Lower leg skin (tissue), 4 donors: ENCODE measurements around the gene PTRH1. TPM values are rescaled to one million over a fixed set of nuclear protein-coding genes. Genes with fewer than 3 reads are reported as not detected.
"Not testable (repeated sequence)": the region's sequence is repeated elsewhere in the genome, so short reads cannot be mapped to it uniquely, and the experiment has no call there.

ENCODE experiments used
- DNase-seq, 2 donors: peaks; one replicate each; pipeline ENCODE4 v3.0.0-alpha.2; 2019; ENCODE audit warnings: low spot score in 2 of 2
- H3K4me3 ChIP-seq: fragments of 200-600 bp; sonication (generic); 2 replicates; pipeline ENCODE4 v1.5.1; 2017; ENCODE audit warnings: mild to moderate bottlenecking, low read depth; ENCODE audit not compliant: poor library complexity, severe bottlenecking
- CTCF ChIP-seq, 3 donors: fragments of 450-650 bp; IDR thresholded peaks; one replicate each; pipeline ENCODE4 v1.5.1; 2016; ENCODE audit warnings: antibody characterized with exemption in 3 of 3, mild to moderate bottlenecking in 3 of 3, moderate library complexity in 2 of 3
- POLR2A ChIP-seq, 2 donors: fragments of 450-650 bp; IDR thresholded peaks; one replicate each; pipeline ENCODE4 v1.6.1; 2016 to 2017; ENCODE audit warnings: antibody characterized with exemption in 2 of 2, mild to moderate bottlenecking in 1 of 2, moderate library complexity in 1 of 2
- WGBS, 2 donors: methylation state at CpG; one replicate each; pipeline ENCODE4 v1.1.5; 2018; 5-methylcytosine and 5-hydroxymethylcytosine counted together
- intact Hi-C: fragments of 100-400 bp; cut with DNase I; formaldehyde crosslinking; loops from one replicate; pipeline ENCODE4 v1.15.0; 2023; ENCODE audit warnings: low total_unique reads
- total RNA-seq, 4 donors: library from RNA; depleted of rRNA; stranded (reverse); fragments of >200 nt; gene quantifications; one replicate each; pipeline ENCODE4 v1.1.0, GENCODE V29; 2016

PTRH1 gene
- total RNA-seq, 4 donors from 2014 or later, result 28.2 to 71.8 (median 52.3) TPM

DNA sequence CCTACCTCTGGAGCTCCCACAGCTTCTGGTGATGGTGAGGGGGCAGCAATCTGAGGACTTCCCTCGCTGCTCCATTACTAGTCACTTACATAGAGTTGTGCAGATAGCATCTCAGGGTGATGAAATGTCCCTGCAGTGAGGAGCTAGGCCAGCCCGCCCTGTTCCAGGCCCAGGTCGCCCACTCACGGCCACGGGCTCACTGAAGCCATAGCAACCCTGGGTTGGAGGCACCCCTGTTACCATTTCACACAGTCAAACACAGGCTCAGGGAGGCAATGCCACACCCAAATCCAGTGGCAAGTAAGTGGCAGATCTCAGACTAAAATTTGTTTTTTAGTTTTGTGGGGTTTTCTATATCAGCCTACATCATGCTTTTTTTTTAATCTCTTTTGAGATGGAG lies 43.4 kb upstream of the PTRH1 start:
- no peak for TF ChIP-seq POLR2A (IDR thresholded peaks at IDR 0.05)
- no peak for TF ChIP-seq CTCF (IDR thresholded peaks at IDR 0.05)
- intact Hi-C loops, result no loop called here
- no peak for DNase-seq
- 71 to 72% methylated on average over 5 of the region's 5 CpGs for WGBS, 2 donors
- H3K4me3 ChIP-seq, result no peak overlapping the region

GRCh38 chr9:127756776-127757175 lies 41.3 kb upstream of the PTRH1 start:
- intact Hi-C loops, DNase-seq, H3K4me3 ChIP-seq: not testable (repeated sequence)
- 84% methylated on average over 11 of the region's 11 CpGs for WGBS, 2 donors

DNA sequence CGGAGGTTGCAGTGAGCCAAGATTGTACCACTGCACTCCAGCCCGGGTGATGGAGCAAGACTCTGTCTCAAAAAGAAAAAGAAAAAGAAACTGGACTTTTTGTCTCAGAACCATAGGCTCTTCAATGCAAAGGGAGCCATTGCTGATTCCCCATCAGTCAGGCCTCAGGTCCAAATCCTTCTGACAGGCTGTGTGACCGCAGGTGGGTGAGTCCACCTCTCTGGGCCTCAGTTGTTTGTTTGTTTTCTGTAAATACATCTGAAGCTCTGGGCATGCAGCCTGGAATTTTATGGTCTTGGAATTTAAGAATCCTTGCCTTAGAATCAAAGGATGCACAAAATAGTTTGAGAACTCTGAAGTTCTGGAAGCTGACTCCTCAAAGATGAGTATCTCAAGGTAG lies 40.8 kb upstream of the PTRH1 start:
- no peak for DNase-seq
- intact Hi-C loops, result no loop called here
- 93 to 94% methylated on average over 3 of the region's 3 CpGs for WGBS, 2 donors
- H3K4me3 ChIP-seq, result no peak overlapping the region
- TF ChIP-seq CTCF (IDR thresholded peaks at IDR 0.05), result no peak
- no peak for TF ChIP-seq POLR2A (IDR thresholded peaks at IDR 0.05)

GRCh38 chr9:127755061-127756060 lies 39.9 kb upstream of the PTRH1 start:
- no peak overlapping the region for H3K4me3 ChIP-seq
- intact Hi-C loops, result no loop called here
- 50% methylated on average over 30 of the region's 61 CpGs for WGBS, 2 donors
- TF ChIP-seq CTCF (IDR thresholded peaks at IDR 0.05) (no peak), POLR2A (IDR thresholded peaks at IDR 0.05) (no peak)
- no peak for DNase-seq

DNA sequence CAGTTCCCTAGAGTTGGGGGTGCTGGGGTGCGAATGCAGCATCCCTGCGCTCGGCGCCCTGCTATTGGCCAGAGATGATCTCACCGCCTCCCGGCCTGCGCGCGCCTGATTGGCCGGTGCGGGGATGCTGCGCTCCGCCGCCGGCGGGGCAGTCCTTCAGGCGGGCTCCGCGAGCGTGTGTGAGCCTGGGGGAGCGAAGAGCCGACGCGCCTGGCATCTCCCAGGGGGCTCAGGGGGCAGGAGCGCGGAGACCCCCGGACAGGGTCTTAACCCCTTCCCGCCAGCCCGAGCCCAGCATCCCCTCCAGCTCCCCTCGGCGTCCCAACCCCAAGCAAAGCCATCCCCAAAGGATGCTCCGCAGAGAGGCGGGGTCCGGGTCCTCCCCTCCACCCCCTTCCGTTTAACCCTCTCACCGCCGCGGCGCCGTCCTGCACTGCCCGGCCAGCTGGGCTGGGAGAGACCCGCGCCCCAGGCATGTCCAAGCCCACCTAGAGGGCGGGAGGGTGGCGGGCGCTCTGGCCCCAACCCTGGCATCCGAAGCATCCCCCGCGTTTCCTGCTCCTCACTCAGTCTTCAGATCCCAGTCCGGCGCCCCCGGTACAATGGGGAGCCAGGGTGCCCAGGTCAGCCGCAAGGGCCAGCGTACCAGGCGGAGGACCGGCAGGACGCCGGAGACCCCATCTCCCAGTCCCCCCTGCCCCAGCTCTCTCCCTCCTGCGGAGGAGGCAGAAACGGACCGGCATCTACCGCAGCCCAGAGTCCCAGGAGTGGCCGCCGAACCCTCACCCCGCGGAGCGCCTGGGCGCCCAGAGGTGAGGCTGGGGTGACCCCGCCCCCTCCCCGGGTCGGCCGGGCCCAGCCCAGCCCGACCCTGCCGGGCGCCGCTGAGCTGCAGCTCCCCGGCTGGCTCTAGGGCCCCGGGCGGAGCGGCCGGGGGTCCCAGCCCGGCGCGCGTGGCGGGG lies 38.9 kb upstream of the PTRH1 start:
- TF ChIP-seq POLR2A (IDR thresholded peaks at IDR 0.05), result no peak
- no peak for TF ChIP-seq CTCF (IDR thresholded peaks at IDR 0.05)
- WGBS, 2 donors, result 25 to 31% methylated on average over 45 to 53 of the region's 86 CpGs
- no peak overlapping the region for H3K4me3 ChIP-seq
- DNase-seq, result no peak
- intact Hi-C loops, result no loop called here

- DNase-seq, result no peak
- TF ChIP-seq CTCF (IDR thresholded peaks at IDR 0.05) (no peak), POLR2A (IDR thresholded peaks at IDR 0.05) (no peak)
- 80 to 81% methylated on average over 7 to 8 of the region's 8 CpGs for WGBS, 2 donors
- no peak overlapping the region for H3K4me3 ChIP-seq
- intact Hi-C loops, result no loop called here
These were observed 38.2 kb upstream of the PTRH1 start for GRCh38 chr9:127753622-127754021.
